ENCODE measurements around the gene HSPA1L.
"Not testable (repeated sequence)": the region's sequence is repeated elsewhere in the genome, so short reads cannot be mapped to it uniquely, and the experiment has no call there.

DNA sequence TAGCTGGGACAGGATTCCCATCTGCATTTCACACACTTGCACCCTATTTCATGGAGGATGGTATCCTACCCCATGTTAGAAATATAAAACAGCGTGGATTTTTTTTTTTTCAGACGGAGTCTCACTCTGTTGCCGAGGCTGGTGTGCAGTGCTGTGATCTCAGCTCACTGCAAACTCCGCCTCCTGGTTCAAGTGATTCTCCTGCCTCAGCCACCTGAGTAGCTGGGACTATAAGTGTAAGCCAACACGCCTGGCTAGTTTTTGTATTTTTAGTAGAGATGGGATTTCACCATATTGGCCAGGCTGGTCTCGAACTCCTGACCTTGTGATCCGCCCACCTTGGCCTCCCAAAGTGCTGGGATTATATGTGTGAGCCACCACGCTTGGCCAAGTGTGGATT lies 42.7 kb upstream of the HSPA1L start:
- TF ChIP-seq, protein P1, sequence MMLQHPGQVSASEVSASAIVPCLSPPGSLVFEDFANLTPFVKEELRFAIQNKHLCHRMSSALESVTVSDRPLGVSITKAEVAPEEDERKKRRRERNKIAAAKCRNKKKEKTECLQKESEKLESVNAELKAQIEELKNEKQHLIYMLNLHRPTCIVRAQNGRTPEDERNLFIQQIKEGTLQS (CRISPR knock-in tag; conservative IDR thresholded peaks at IDR 0.05) = not testable (repeated sequence)
- TF ChIP-seq ETV6 (CRISPR knock-in tag; IDR thresholded peaks at IDR 0.05); TP53 (CRISPR knock-in tag; IDR thresholded peaks at IDR 0.05); ZNF121 (CRISPR knock-in tag; IDR thresholded peaks at IDR 0.05); HMGA2 (CRISPR knock-in tag; IDR thresholded peaks at IDR 0.05); RELA (CRISPR knock-in tag; IDR thresholded peaks at IDR 0.05; ENCODE audit: borderline replicate concordance); ZBTB21 (CRISPR knock-in tag; IDR thresholded peaks at IDR 0.05; ENCODE audit: borderline replicate concordance); JUN (CRISPR knock-in tag; IDR thresholded peaks at IDR 0.05); GABPB1 (CRISPR knock-in tag; IDR thresholded peaks at IDR 0.05): not testable (repeated sequence)
- TF ChIP-seq, protein P2, sequence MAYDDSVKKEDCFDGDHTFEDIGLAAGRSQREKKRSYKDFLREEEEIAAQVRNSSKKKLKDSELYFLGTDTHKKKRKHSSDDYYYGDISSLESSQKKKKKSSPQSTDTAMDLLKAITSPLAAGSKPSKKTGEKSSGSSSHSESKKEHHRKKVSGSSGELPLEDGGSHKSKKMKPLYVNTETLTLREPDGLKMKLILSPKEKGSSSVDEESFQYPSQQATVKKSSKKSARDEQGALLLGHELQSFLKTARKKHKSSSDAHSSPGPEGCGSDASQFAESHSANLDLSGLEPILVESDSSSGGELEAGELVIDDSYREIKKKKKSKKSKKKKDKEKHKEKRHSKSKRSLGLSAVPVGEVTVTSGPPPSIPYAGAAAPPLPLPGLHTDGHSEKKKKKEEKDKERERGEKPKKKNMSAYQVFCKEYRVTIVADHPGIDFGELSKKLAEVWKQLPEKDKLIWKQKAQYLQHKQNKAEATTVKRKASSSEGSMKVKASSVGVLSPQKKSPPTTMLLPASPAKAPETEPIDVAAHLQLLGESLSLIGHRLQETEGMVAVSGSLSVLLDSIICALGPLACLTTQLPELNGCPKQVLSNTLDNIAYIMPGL (CRISPR knock-in tag; IDR thresholded peaks at IDR 0.05) = not testable (repeated sequence)
- TF ChIP-seq, protein P3, sequence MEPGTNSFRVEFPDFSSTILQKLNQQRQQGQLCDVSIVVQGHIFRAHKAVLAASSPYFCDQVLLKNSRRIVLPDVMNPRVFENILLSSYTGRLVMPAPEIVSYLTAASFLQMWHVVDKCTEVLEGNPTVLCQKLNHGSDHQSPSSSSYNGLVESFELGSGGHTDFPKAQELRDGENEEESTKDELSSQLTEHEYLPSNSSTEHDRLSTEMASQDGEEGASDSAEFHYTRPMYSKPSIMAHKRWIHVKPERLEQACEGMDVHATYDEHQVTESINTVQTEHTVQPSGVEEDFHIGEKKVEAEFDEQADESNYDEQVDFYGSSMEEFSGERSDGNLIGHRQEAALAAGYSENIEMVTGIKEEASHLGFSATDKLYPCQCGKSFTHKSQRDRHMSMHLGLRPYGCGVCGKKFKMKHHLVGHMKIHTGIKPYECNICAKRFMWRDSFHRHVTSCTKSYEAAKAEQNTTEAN (CRISPR knock-in tag; IDR thresholded peaks at IDR 0.05) = not testable (repeated sequence)
- TF ChIP-seq, protein P4, sequence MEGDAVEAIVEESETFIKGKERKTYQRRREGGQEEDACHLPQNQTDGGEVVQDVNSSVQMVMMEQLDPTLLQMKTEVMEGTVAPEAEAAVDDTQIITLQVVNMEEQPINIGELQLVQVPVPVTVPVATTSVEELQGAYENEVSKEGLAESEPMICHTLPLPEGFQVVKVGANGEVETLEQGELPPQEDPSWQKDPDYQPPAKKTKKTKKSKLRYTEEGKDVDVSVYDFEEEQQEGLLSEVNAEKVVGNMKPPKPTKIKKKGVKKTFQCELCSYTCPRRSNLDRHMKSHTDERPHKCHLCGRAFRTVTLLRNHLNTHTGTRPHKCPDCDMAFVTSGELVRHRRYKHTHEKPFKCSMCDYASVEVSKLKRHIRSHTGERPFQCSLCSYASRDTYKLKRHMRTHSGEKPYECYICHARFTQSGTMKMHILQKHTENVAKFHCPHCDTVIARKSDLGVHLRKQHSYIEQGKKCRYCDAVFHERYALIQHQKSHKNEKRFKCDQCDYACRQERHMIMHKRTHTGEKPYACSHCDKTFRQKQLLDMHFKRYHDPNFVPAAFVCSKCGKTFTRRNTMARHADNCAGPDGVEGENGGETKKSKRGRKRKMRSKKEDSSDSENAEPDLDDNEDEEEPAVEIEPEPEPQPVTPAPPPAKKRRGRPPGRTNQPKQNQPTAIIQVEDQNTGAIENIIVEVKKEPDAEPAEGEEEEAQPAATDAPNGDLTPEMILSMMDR (IDR thresholded peaks at IDR 0.05) = not testable (repeated sequence)
